GM20000 (cell line): Measurements from ENCODE around the gene ZNF362.

Experiments used
- DNase-seq: peaks from one replicate; pipeline ENCODE4 v3.0.0; 2012; ENCODE audit warnings: low spot score
- CTCF ChIP-seq: IDR thresholded peaks from 2 replicates; pipeline ENCODE4 v1.5.1; 2012; ENCODE audit warnings: mild to moderate bottlenecking, control low read depth; ENCODE audit errors: extremely low read depth, missing control alignments

Gene ZNF362

GRCh38 chr1:33343539-33343938 is 87.2 kb downstream of the ZNF362 start:
- DNase-seq: no peak
- TF ChIP-seq CTCF: no peak

DNA sequence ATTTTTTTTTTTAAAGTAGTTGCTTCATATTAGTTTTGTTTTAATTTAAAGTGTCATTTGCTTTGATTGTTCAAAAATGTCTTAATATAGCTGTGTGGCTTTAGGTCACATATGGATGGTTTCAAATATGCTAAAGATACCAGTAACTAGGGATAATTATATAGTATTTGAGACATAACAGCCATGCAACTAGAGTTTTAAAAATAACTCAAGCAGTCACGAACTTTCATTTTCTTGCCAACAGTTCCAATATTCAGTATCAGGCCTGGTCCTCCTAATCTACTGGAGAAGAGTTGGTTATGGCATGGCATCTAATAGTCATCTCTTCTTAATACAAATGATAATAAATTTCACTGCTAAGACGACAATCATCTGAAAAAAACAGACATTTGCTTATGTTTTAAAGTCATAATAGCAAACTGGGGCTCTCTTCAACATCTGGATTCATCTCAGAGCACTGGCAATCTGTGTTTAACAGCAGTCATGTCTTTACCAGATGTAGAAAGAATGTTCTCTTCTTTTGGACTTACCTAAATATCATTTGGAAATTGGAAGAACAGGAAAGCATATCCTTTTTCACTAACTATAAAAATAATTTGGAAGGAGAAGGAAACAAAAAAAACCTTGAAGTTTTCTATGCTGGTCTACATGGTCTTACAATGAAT is 88.7 kb downstream of the ZNF362 start:
- no peak for DNase-seq
- TF ChIP-seq CTCF: no peak

- DNase-seq: no peak
- TF ChIP-seq CTCF: no peak
These were observed 90.2 kb downstream of the ZNF362 start for GRCh38 chr1:33346533-33346926.

- no peak for TF ChIP-seq CTCF
- no peak for DNase-seq
These were observed 90.8 kb downstream of the ZNF362 start for GRCh38 chr1:33346927-33347649.

- no peak for DNase-seq
- TF ChIP-seq CTCF: no peak
These were observed 91.3 kb downstream of the ZNF362 start for GRCh38 chr1:33347650-33347992.

GRCh38 chr1:33348194-33348593 is 91.9 kb downstream of the ZNF362 start:
- DNase-seq: no peak
- TF ChIP-seq CTCF: no peak

- no peak for DNase-seq
- no peak for TF ChIP-seq CTCF
These were observed 92.4 kb downstream of the ZNF362 start for GRCh38 chr1:33348676-33349080.
